NCI-H1930 (cell line): ENCODE results near the gene ASPDH.

ENCODE experiments used
- DNase-seq, 2 experiments: peaks; one replicate each; lab custom pipeline; 2025; lab: John Stamatoyannopoulos, UW

ASPDH gene

GRCh38 chr19:50513746-50514345 lies at the start of gene ASPDH:
Gene ASPDH, minus strand, starts transcription at chr19:50513913. Its CDS starts 90 bp downstream, at chr19:50513823.
- DNase-seq, result no peak

- DNase-seq, result no peak
Measured at GRCh38 chr19:50562996-50563395, 49.3 kb upstream of the ASPDH start.

- DNase-seq, result no peak
Measured at GRCh38 chr19:50562329-50562728, 48.6 kb upstream of the ASPDH start.

- DNase-seq, result no peak
Measured at GRCh38 chr19:50559636-50560035, 45.9 kb upstream of the ASPDH start.

GRCh38 chr19:50558449-50558848 lies 44.7 kb upstream of the ASPDH start:
- no peak for DNase-seq

GRCh38 chr19:50558039-50558438 lies 44.3 kb upstream of the ASPDH start:
- DNase-seq, result no peak

- no peak for DNase-seq
Measured at GRCh38 chr19:50557009-50557613, 43.4 kb upstream of the ASPDH start.

GRCh38 chr19:50556282-50557008 lies 42.7 kb upstream of the ASPDH start:
- DNase-seq, result peak; percentile 85 to 91

GRCh38 chr19:50555450-50556281 lies 42.0 kb upstream of the ASPDH start:
- peak; percentile 29 to 52 for DNase-seq

GRCh38 chr19:50555033-50555432 lies 41.3 kb upstream of the ASPDH start:
- no peak for DNase-seq

GRCh38 chr19:50554212-50554611 lies 40.5 kb upstream of the ASPDH start:
- no peak for DNase-seq

GRCh38 chr19:50553134-50553703 lies 39.5 kb upstream of the ASPDH start:
- no peak for DNase-seq

- DNase-seq, result no peak
Measured at GRCh38 chr19:50552540-50552939, 38.8 kb upstream of the ASPDH start.

GRCh38 chr19:50551715-50552187 lies 38.0 kb upstream of the ASPDH start:
- DNase-seq, result no peak

GRCh38 chr19:50551034-50551714 lies 37.5 kb upstream of the ASPDH start:
- no peak for DNase-seq

GRCh38 chr19:50550594-50550966 lies 36.9 kb upstream of the ASPDH start:
- DNase-seq, result no peak

GRCh38 chr19:50549927-50550593 lies 36.3 kb upstream of the ASPDH start:
- DNase-seq, result no peak

GRCh38 chr19:50549059-50549926 lies 35.6 kb upstream of the ASPDH start:
- DNase-seq, result no peak

GRCh38 chr19:50548191-50549058 lies 34.7 kb upstream of the ASPDH start:
- DNase-seq, result no peak
